ENCODE results near the gene KRTAP12-4. TPM values are rescaled to one million over a fixed set of nuclear protein-coding genes. Genes with fewer than 3 reads are reported as not detected.

Gene KRTAP12-4
- total and polyA plus RNA-seq, 2 donors (not counting 3 experiments of a cell fraction or from before 2014, with no cell fraction given), result not detected

GRCh38 chr21:44612029-44612486, 42.4 kb downstream of the KRTAP12-4 start, which contains the start of gene KRTAP10-8:
KRTAP10-8 (plus strand) TSS chr21:44612079; CDS start chr21:44612101, 22 bp downstream.
- BruUV-seq (replicated peaks), result no TSS peak
- Histone ChIP-seq H3K27ac (ENCODE audit: insufficient read depth, low read depth, low read length) (no peak within 1 kb of the TSS), H3K9ac (replicated peaks; ENCODE audit: extremely low read depth, insufficient read depth, low read length) (no peak within 1 kb of the TSS), H3K27me3 (ENCODE audit: control insufficient read depth in 2 of 2, insufficient read depth in 2 of 2, low read length in 2 of 2) (peaks cover 0 to 1% of the 10 kb centered on the region in 2 experiments), H3K36me3 (ENCODE audit: control insufficient read depth in 2 of 2, extremely low read depth in 1 of 2, insufficient read depth in 2 of 2, low read length in 2 of 2) (no peaks in the 10 kb centered on the region), H3K4me2 (ENCODE audit: insufficient read depth, low read length) (no peak within 1 kb of the TSS), H3K4me1 (ENCODE audit: control insufficient read depth, extremely low read depth, insufficient read depth, low read length) (no peaks in the 10 kb centered on the region), H3K9me1 (replicated peaks; ENCODE audit: control insufficient read depth, extremely low read depth, insufficient read depth, low read length) (no peaks in the 10 kb centered on the region), H3K4me3 (replicated peaks in 1 of 3; ENCODE audit: insufficient read depth in 1 of 3, low read depth in 1 of 3, low read length in 3 of 3) (no peak within 1 kb of the TSS), H3K79me2 (ENCODE audit: control insufficient read depth, insufficient read depth, low read length) (no peaks in the 10 kb centered on the region), H4K20me1 (replicated peaks; ENCODE audit: control insufficient read depth, extremely low read depth, insufficient read depth, low read length) (no peaks in the 10 kb centered on the region), H3K9me3 (replicated peaks; ENCODE audit: control insufficient read depth, insufficient read depth, low read length) (peaks cover 5% of the 10 kb centered on the region), H2AFZ (ENCODE audit: low read depth, low read length) (no peak within 1 kb of the TSS)
- no peak for FAIRE-seq
- ChIA-PET CTCF (no interaction called here), POLR2A (no interaction called here)
- no peak for DNase-seq (ENCODE audit: low read depth, low spot score)
- dilution Hi-C loops (cut with MboI; ENCODE audit: extremely low pct_ligation_motif_present, low sequenced_read_pairs) (no loop called here), intact Hi-C loops (cut with micrococcal nuclease) (no loop called here)
- TF ChIP-seq POLR2AphosphoS5 (IDR thresholded peaks at IDR 0.05; ENCODE audit: insufficient read depth, low read depth, low read length) (no peak), MAX (IDR thresholded peaks at IDR 0.05; ENCODE audit: insufficient read depth, insufficient read length) (no peak), FOS (IDR thresholded peaks at IDR 0.05; ENCODE audit: borderline replicate concordance, insufficient read depth, low read length) (no peak), POLR2A (IDR thresholded peaks at IDR 0.05; ENCODE audit: low read depth, low read length) (no peak), CTCF (IDR thresholded peaks at IDR 0.05; ENCODE audit: extremely low read depth in 1 of 2, insufficient read depth in 1 of 2, low read depth in 1 of 2, low read length in 2 of 2) (no peak), MYC (IDR thresholded peaks at IDR 0.05; ENCODE audit: low read depth, low read length) (no peak), GATA2 (IDR thresholded peaks at IDR 0.05; ENCODE audit: insufficient read depth, insufficient read length, low read depth, low read length) (no peak), EZH2 (IDR thresholded peaks at IDR 0.05; ENCODE audit: borderline replicate concordance, low read depth, low read length, severe bottlenecking) (no peak), JUN (IDR thresholded peaks at IDR 0.05; ENCODE audit: borderline replicate concordance, insufficient read depth, insufficient read length, low read depth) (no peak)
